Measurements from ENCODE around the gene TTC3.

TTC3 gene

DNA sequence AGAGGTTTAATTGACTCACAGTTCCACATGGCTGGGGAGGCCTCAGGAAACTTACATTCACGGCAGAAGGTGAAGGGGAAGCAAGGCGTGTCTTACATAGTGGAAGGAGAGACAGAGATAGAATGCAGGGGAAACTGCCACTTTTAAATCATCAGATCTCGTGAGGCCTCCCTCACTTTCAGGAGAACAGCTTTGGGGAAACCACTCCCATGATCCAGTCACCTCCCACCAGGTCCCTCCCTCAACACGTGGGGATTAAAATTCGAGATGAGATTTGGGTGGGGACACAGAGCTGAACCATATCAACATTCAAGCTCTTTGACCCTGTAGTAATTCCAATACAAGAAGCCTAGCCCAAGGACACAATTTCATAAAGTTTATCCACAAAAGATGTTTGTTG lies 13.9 kb upstream of the TTC3 start:
- DNase-seq = no peak
- ATAC-seq = no peak

DNA sequence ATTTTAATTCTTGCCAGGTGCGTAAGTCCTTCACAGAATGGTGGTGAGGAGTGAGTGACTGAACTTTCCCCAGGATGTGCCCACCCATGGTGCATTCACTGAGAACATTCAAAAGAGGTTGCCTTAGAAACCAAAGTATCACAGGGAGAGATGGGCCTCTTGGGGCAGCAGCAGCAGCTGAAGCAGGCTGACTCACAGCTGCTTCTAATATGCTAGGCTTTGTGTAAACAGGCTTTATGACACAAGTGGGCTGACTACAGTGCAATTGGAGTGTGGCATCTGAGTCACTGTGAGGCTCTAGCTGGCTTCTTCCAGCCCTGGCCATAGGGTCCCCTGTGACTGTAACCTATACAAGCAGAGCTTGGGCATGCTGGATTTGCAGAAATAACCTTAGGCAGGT lies 12.8 kb upstream of the TTC3 start:
- DNase-seq (peak; percentile 22), ATAC-seq (peak; percentile 96)

DNA sequence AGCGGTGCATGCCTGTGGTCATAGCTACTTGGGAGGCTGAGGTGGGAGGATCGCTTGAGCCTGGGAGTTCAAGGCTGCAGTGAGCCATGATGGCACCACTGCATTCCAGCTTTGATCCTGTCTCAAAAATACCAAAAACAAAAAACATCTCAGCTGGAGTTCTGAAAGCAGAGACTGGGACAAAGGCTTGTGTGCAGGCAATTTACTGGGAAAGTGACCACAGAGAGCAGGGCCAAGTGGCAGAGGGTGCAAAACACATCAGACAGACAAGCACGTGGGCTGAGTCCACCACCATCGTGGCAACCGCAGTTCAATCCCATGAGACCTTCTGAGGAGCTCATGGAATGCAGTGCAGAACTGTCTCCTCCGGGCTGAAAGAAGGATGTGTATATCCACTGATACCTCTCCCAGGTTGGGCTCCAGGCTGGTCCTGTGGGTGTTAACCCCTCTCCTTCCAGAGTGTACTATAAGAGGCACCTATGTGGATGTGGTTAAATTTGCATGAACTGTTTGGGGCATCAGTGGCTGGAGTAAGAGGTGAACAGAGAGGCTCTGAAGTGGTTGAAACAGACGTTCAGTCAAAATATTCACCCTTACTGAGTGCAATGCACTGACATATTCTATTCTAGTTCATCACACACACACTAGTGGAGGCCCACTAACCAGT lies 11.0 kb upstream of the TTC3 start:
- ATAC-seq = no peak
- no peak for DNase-seq

DNA sequence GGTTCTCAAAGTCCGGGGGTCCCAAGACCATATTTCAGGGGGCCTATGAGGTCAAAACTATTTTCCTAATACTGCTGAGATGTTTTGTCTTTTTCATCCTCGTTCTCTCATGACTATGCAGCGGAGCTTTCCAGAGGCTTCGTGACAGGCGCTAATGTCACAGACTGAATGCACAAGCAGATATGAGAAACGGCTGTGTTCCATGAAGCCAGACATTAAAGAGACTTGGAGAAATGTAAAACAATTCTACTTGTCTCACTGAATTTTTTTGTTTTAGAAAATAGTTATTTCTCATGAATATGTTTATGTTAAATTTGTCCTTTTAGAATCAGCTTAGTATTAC lies 10.5 kb upstream of the TTC3 start:
- no peak for DNase-seq
- ATAC-seq = no peak

DNA sequence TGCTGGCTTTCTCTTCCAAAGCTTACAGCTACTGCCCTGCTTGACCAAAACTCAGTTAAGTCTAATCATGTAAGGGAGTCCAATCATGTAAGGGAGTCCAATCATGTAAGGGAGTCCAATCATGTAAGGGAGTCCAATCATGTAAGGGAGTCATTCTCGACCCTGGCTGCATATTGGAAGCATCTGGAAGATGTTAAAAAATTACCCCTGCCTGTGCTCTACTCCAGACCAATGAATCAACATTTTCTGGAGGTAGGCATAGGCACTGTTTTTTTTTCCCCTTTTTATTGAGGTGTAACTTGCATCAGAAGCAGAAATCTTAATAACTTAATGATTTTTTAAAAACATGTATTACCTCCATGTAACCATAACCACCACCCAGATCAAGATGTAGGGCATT lies 9.6 kb upstream of the TTC3 start:
- no peak for ATAC-seq
- DNase-seq = no peak

DNA sequence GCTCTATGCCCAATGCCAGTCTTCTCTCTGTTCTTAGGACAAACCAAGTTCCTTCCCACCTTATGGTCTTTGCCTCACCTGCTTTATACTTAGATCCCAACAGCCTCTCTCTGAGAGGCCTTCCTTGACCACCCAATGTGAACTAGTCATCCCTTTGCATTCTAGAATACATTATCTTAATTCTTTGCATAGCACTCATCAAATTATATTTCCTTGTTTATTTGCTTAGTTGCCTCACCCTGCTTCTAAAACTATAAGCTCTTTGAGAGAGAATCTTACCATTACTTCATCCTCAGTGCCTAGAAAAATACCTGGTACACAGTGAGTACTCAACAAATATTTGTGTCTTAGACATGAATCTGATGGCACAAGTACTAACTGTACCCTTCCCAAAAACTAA lies 8.2 kb upstream of the TTC3 start:
- ATAC-seq (no peak), DNase-seq (no peak)

DNA sequence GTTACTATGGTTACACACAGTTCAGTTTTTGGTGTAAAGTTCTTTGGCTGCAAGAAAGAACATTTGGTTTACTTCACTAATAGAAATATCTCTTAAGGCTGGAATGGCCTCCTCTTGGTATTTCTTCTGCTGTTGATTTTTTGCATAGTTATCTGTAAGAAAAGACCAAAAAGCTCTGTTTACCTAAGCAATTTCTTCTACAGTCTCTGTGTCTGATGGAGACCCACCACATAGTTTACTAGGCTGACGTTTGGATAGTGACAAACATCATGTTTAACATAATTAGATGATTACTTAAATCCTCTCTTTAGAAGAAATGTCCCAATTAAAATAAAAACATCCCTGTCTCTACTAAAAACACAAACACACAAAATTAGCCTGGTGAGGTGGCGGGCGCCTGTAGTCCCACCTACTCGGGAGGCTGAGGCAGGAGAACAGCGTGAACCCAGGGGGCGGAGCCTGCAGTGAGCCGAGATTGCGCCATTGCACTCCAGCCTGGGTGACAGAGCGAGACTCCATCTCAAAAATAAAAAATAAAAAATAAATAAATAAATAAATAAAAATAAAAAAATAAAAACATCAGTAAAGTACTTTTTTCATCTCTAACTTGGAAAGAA lies 7.4 kb upstream of the TTC3 start:
- ATAC-seq = no peak
- no peak for DNase-seq

DNA sequence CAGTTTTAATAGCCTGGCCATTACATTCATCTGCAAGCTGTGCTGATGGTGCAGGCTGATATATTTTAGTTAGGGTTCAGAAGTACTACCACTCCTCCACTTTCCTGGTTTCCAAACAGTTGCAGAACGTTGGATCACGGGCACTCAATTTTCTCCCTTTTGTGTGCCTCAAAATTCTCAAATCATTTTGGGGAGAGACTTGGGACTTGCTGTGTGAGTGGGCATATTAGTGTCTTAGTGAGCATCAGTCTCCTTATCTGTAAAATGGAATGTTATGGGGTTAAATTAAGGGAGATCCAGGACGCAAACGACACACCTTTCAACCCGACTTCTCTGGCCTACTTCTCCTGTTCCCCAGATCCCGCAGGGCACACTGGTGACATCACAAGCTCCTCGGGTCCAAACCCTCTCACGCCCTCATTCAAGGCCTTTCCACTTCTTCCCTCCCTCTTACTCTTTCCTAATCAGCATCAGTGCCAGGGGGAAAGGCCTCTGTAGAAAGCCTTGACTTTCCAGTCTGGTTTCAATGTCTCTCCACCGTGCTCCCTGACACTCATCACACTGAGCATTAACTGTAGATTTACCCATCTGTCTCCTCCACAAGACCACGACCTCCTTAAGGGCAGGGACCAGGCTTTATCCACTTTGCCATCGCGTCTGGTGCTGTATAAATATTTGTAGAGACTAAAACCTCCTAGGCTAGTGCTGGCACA lies 1.3 kb upstream of the TTC3 start:
- DNase-seq (peak; percentile 17), ATAC-seq (no peak)

DNA sequence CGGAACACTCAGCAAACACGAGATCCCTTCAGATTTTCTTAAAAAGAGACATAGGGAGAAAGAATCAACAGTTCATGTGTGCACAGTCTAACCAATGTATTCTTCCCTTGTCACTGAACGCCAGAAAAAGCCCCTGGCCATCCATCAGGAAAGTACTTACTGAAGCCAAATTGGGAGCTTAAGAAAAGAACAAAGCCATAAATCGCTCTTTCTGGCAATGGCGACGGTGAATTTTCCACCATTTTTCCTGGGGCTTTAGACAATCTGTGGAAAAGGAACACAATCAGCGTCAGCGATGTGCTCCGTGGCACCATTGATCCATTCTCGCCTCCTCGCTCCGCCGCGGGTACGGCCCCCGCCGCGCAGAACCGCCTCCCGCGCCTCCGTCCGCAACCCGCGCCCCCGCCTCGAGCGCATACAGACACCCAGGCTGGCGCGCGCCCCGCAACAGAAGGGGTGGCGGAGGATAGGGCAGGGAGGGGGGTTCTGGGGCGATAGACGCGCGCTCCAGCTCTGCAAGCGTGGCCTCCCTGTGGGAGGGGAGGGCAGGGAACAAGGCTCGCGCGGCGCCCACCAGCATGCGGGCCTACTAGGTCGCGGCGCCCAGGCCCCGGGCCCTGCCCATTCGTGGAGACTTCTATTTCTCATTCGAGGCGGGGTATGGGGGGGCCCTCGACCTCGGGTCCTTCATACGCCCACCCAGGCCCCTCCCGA lies 623 bp upstream of the TTC3 start:
- ATAC-seq = peak; percentile 71
- no peak for DNase-seq

DNA sequence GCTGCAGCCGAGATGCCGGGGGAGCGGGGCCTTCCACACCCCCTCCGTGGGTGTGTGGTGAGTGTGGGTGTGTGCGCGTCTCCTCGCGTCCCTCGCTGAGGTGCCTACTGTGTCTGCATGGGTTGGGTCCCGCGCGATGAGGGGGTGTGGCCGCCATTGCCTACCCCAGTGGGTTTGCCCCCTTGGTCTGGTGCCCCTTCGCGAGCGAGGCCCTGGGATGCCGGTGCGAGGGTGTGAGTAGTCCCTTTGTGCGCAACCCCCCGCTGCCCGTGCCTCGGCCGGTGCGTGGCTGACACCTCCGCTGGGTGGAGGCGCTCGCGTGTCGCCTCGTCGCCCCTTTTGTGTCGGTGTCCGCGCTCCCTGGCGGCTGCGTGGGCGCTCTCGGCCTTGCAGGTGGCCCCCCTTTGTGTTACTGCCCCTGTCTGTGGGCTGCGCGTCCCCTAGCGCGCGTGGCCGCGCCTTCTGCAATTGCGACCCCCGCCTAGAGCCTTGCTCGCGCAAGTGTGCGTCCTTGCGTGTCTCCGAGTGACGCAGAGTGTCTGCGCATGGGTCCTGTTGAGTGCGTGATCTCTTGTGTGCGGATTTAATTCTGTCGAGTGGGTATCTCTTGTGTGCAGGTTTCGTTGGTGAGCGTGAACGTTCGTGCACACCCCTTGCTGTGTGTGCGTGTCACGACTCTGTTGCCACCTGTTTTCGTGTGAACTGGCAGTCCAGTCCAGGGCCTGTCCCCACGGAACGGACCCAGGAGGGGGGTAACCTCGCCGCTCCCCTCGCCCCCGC lies 553 bp downstream of the TTC3 start:
- ATAC-seq (peak; percentile 33), DNase-seq (peak; percentile 67)

DNA sequence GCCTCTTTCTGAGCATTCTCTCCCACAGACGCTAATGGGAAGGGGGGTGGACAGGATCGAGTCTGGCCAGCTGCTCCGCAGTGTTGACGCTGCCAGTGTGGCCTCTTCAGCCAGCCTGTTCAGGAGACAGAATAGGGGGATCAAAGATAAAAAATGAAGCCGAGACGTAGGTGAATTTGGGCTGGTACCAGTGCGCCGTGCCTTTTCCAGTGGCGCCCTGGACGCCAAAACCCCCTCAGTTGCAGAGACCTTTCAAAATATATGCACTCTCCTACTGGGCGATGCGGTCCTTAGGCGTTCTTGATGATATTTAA lies 1.1 kb downstream of the TTC3 start:
- DNase-seq = no peak
- no peak for ATAC-seq

DNA sequence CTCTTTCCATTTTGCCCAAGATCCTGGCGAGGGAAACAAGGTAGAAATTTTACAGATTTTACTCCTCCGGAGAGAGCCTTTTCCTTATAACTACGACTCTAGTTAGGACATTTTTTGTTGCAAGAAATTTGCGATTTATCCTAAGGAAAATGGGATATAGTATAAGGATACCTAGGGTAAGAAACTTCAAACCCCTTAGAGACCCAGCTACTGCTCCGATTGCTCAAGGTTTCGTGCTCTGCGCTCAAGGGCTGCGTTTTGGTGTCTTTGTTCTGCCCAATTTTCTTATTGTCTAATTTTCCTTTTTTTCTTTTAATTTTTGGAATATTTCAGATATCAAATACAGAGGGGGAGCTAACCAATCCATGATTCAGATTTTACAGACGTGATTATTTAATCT lies 1.5 kb downstream of the TTC3 start:
- DNase-seq (no peak), ATAC-seq (no peak)

DNA sequence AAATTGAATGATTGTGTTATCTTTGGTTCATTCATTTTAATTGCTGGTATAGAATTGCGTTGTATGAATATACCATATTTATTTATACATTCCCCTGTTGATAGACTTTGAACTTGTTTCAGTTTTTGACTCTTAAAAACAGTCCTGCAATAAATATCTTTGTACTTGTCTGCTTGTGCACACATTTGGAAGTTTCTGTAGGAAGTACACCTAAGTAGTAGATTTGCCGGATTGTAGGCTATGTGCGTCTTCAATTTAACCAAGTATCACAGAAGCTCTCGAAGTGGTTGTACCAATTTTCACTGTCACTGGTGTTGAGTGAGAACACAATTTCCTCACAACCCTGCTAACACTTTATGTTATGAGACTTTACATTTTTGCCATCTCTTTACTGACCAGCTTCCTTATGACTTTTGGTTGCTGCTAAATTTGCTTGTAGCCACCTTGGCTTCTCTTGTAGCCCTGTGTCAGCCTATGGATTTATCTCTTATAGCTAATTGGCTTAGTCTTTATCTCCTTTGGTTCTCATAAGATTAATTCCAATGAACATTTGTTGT lies 2.2 kb downstream of the TTC3 start:
- DNase-seq (no peak), ATAC-seq (no peak)

DNA sequence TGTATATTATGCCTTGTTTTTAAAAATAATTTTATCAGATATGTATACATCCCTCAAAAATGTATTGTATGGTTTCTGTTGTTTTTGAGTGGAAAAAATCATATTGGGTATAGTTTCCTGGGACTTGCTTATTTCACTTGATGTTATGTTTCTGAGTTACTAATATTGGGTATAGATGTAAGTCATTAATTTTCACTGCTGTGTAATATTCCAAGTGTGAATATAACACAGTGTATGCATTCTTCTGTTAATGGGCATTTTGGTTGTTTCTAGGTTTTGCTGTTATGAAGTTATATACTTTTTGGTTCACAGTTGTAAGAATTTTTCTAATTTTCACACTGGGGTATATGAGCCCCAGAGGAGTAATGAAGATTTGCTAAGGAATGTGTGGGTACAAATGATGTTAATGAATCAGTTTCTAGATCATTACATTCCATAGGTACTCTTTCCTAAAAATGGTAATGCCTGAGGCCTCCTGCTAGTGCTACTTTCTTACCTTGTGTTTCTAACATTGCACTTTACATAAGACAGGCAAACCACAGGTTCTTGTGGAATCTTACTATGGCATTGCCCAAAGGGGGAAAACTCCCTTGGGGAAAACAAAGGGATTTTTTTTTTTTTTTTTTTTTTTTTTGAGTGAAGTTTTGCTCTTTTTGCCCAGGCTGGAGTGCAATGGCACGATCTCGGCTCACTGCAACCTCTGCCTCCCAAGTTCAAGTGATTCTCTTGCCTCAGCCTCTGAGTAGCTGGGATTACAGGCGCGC lies 3.2 kb downstream of the TTC3 start:
- DNase-seq (no peak), ATAC-seq (no peak)

DNA sequence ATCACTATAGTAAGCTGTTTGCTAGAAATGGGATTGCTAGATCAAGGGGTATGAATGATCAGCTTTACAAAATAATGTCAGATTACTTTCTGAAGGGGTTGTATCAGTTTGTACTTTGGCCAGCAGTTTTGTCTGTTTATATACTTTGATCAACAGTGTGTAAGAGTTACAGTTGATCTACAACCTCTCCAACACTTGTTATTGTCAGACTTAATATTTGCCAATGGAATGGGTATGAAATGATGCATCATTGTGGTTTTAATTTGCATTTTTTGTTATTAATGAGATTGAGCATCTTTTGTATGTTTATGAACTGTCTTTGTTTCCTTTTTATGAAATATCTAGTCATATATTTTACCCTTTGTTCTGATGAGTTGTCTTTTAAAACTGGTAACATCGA lies 4.3 kb downstream of the TTC3 start:
- no peak for ATAC-seq
- DNase-seq = no peak

DNA sequence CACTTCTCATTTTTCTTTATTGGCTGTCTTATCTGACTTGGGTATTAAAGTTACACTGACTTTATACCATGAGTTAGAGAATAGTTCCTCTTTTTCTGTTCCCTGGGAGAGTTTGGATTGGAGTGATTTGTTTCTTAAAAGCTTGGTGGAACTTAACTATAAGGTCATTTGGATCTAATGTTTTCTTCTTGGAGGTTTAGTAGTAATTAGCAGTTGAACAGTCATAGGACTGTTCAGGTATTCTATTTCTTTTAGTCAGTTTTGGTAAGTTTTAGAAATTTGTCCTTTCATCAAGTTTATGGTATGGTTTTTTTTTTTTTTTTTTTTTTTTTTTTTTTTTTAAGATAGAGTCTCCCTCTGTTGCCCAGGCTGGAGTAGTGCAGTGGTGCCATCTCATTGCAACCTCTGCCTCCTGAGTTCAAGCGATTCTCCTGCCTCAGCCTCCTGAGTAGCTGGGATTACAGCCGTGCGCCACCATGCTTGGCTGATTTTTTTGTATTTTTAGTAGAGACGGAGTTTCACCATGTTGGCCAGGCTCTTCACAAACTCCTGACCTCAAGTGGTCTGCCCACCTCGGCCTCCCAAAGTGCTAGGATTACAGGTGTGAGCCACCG lies 6.3 kb downstream of the TTC3 start:
- DNase-seq = no peak
- no peak for ATAC-seq

DNA sequence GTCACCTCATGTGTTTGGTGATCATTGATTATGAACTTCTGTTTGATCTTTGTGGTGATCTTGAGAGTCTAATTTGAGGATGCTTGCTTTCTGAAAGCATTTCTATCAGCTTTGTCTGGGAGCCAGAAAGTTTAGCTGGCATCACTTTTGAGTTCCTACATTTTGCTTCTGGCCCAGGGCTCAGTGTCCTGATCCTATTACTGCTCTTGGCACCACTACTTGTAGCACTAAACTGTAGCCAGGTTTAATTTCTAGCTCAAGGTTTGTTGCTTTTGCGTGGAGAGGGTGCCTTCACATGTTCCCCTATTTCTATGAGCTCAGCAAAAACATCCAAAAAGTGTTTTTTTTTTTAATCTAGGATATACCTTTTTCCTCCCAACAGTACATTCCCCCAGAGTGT lies 9.3 kb downstream of the TTC3 start:
- DNase-seq = no peak
- ATAC-seq = no peak

DNA sequence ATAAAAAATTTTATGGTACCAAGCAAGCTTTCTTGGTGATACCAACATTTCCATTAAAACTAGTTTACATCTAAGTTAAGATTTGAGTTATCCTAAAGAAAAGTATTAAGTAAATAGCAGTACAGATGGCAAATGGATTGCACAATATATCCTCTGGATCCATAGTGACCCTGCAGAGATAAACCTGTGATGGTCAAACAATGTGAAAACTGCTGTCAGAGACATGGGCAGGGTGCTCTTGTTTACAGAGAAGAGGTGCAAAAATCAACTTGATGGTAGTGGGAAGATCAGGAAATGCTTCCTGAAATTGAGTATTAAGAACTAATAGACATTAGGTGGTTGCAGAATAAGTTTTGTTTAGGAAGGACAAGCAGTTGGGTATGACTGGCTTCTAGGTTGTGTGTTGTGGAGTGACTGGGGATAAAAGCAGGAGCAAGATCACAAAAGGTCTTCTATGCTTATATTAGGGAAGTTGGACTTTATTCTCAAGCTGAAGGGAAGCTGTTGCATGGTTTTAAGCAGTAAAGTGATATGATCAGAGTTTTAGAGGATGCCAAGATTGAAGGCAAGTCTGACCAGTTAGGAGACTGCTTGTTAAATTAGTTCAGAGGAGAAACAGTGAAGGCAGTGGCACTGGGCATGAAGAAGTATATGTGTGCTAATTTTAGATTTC lies 9.9 kb downstream of the TTC3 start:
- no peak for DNase-seq
- no peak for ATAC-seq

DNA sequence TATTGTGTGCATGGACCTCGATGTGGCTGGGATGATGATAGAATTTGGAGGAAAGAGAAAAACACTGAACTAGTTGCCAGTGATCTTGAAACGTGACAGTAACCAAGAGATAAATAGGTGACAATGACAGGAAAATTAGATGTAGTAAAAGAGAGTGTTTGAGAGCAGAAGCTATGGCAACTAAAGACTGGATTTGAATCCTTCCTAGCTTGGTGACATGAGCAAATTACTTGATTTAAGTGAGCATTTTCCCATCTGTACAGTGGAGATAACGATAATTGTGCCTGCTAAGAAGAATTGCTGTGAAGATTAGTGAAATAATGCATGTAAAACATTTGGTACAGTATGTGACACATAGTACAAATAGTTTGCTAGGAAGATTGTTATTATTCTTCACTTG lies 12.7 kb downstream of the TTC3 start:
- ATAC-seq = no peak
- DNase-seq = no peak

DNA sequence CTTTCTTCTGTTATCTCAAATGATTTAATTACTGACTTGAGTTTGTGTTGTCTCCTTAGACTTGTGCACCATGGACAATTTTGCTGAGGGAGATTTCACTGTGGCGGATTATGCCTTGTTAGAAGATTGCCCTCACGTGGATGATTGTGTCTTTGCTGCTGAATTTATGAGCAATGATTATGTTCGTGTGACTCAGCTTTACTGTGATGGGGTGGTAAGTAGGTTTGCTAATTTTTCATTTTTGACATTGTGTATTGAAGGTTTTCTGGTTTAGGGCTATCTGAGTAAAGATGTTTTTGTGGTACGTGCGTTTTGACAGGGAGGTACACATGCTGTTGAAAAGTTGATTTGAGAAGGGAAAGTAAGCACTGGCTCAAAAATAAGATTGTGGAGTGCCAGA lies 14.1 kb downstream of the TTC3 start:
- ATAC-seq (no peak), DNase-seq (no peak)

Measured in stimulated activated naive CD8-positive, alpha-beta T cell treated with anti-CD3 and anti-CD28 coated beads, Interleukin-15, Interleukin-2, amounts not matched to agents 100 U/mL and 50 U/mL, for 24 hours (primary cell).